HepG2 (cell line): ENCODE data around the gene DOCK3. TPM values are rescaled to one million over a fixed set of nuclear protein-coding genes. Genes with fewer than 3 reads are reported as not detected.
A peak's percentile ranks its signal among the peaks of the same experiment; 100 is the strongest.

Source experiments
- CREM ChIP-seq, 2 experiments: sonication (generic) in 1 of 2; formaldehyde crosslinking in 1 of 2; IDR thresholded peaks; 2 replicates each; pipeline versions ENCODE4 v1.4.0 to v1.6.1; 2016 to 2020; ENCODE audit warnings: antibody characterized with exemption in 1 of 2, mild to moderate bottlenecking in 1 of 2, missing genetic modification reagents in 1 of 2
- FOXK2 ChIP-seq: fragments of 450-650 bp; IDR thresholded peaks from 2 replicates; pipeline ENCODE4 v1.6.1; 2016
- HNF4G ChIP-seq, 2 experiments: sonication (generic) in 1 of 2; formaldehyde crosslinking in 1 of 2; IDR thresholded peaks; 2 replicates each; pipeline versions ENCODE4 v1.4.0 to v1.6.1; 2011 to 2020; ENCODE audit warnings: borderline replicate concordance in 2 of 2, low read depth in 2 of 2, mild to moderate bottlenecking in 2 of 2, low read length in 1 of 2, missing genetic modification reagents in 1 of 2, moderate library complexity in 1 of 2
- HNRNPK ChIP-seq: fragments of 200-400 bp; formaldehyde crosslinking; IDR thresholded peaks from 2 replicates; pipeline ENCODE4 v1.6.1; 2018; ENCODE audit warnings: low read length, low read depth, moderate library complexity, mild to moderate bottlenecking; ENCODE audit not compliant: poor library complexity, severe bottlenecking
- HOXA7 ChIP-seq: sonication (generic); formaldehyde crosslinking; IDR thresholded peaks from 2 replicates; pipeline ENCODE4 v1.8.1; 2022; ENCODE audit warnings: mild to moderate bottlenecking, missing genetic modification reagents, moderate library complexity
- KDM6A ChIP-seq: IDR thresholded peaks from 2 replicates; pipeline ENCODE4 v1.6.1; 2016; ENCODE audit warnings: low read depth
- KLF13 ChIP-seq: sonication (generic); formaldehyde crosslinking; IDR thresholded peaks from 2 replicates; pipeline ENCODE4 v1.4.0; 2020; ENCODE audit warnings: mild to moderate bottlenecking, missing genetic modification reagents
- LCORL ChIP-seq, 2 experiments: fragments of 450-650 bp in 1 of 2; sonication (generic) in 1 of 2; formaldehyde crosslinking in 1 of 2; IDR thresholded peaks; 2 replicates each; pipeline versions ENCODE4 v1.5.0 to v1.6.1; 2017 to 2020; ENCODE audit warnings: antibody characterized with exemption in 1 of 2, missing genetic modification reagents in 1 of 2
- MAX ChIP-seq: IDR thresholded peaks from 2 replicates; pipeline ENCODE4 v1.6.1; 2012; ENCODE audit warnings: inconsistent platforms
- MEIS2 ChIP-seq: sonication (generic); formaldehyde crosslinking; IDR thresholded peaks from 2 replicates; pipeline ENCODE4 v1.9.0; 2021; ENCODE audit warnings: mild to moderate bottlenecking, missing genetic modification reagents
- MNT ChIP-seq: fragments of 450-650 bp; IDR thresholded peaks from 2 replicates; pipeline ENCODE4 v1.6.1; 2016
- NR2C2 ChIP-seq: sonication (generic); formaldehyde crosslinking; IDR thresholded peaks from 2 replicates; pipeline ENCODE4 v1.4.0; 2020; ENCODE audit warnings: missing genetic modification reagents, mild to moderate bottlenecking, moderate library complexity, borderline replicate concordance
- PHF5A ChIP-seq: IDR thresholded peaks from one replicate; pipeline ENCODE4 v1.6.1; 2018; ENCODE audit warnings: low read depth, missing genetic modification reagents; ENCODE audit not compliant: unreplicated experiment
- RAD51 ChIP-seq: fragments of 450-650 bp; IDR thresholded peaks from 2 replicates; pipeline ENCODE4 v1.6.1; 2016; ENCODE audit warnings: borderline replicate concordance
- RARA ChIP-seq: IDR thresholded peaks from 2 replicates; pipeline ENCODE4 v1.6.1; 2016; ENCODE audit warnings: missing genetic modification reagents, missing compliant biosample characterization
- SNAPC2 ChIP-seq: sonication (generic); formaldehyde crosslinking; IDR thresholded peaks from 2 replicates; pipeline ENCODE4 v1.8.1; 2022; ENCODE audit warnings: mild to moderate bottlenecking, missing genetic modification reagents
- XRCC5 ChIP-seq: fragments of 200-400 bp; formaldehyde crosslinking; optimal IDR thresholded peaks from 2 replicates; pipeline ENCODE3; 2017; ENCODE audit warnings: mild to moderate bottlenecking, low read length
- ZBTB42 ChIP-seq: sonication (generic); formaldehyde crosslinking; IDR thresholded peaks from 2 replicates; pipeline ENCODE4 v1.5.0; 2020; ENCODE audit warnings: mild to moderate bottlenecking, missing genetic modification reagents
- ZNF768 ChIP-seq: sonication (generic); formaldehyde crosslinking; IDR thresholded peaks from 2 replicates; pipeline ENCODE4 v1.4.0; 2020; ENCODE audit warnings: missing genetic modification reagents
- polyA plus RNA-seq, 8 experiments: library from polyadenylated mRNA; depleted of rRNA in 3 of 8; stranded (reverse) in 7 of 8; unstranded in 1 of 8; fragments of >200 nt; fragmentation: Illumina TruSeq in 4 of 8; extraction: Trizol in 4 of 8; gene quantifications; 2 replicates each; pipeline versions ENCODE4 v1.2.1 to v1.2.3, GENCODE V29; 2011 to 2016; ENCODE audit warnings: low read depth in 4 of 8, missing spikeins in 1 of 8, mixed read lengths in 1 of 8; ENCODE audit not compliant: insufficient read depth in 1 of 8
- total RNA-seq, 5 experiments: library from RNA; depleted of rRNA; stranded (reverse); fragments of >200 nt; fragmentation: Illumina TruSeq; extraction: Trizol; gene quantifications; 2 replicates each; pipeline ENCODE4 v1.2.3, GENCODE V29; 2016; ENCODE audit warnings: low read depth in 1 of 5
- TF ChIP-seq, protein P1 (sequence below): sonication (generic); formaldehyde crosslinking; IDR thresholded peaks from 2 replicates; pipeline ENCODE4 v1.9.0; 2021; ENCODE audit warnings: missing genetic modification reagents, borderline replicate concordance
- TF ChIP-seq, protein P2 (sequence below): sonication (generic); formaldehyde crosslinking; IDR thresholded peaks from 2 replicates; pipeline ENCODE4 v1.8.1; 2023; ENCODE audit warnings: mild to moderate bottlenecking, inconsistent platforms, moderate library complexity, missing genetic modification reagents, borderline replicate concordance
- TF ChIP-seq, protein P3 (sequence below): sonication (generic); formaldehyde crosslinking; IDR thresholded peaks from 2 replicates; pipeline ENCODE4 v1.5.0; 2020; ENCODE audit warnings: mild to moderate bottlenecking, missing genetic modification reagents, borderline replicate concordance

DOCK3 gene
- total and polyA plus RNA-seq, 2 of the 13 experiments (the other 11 are each of a cell fraction or from before 2014, with no cell fraction given), result not detected

DNA sequence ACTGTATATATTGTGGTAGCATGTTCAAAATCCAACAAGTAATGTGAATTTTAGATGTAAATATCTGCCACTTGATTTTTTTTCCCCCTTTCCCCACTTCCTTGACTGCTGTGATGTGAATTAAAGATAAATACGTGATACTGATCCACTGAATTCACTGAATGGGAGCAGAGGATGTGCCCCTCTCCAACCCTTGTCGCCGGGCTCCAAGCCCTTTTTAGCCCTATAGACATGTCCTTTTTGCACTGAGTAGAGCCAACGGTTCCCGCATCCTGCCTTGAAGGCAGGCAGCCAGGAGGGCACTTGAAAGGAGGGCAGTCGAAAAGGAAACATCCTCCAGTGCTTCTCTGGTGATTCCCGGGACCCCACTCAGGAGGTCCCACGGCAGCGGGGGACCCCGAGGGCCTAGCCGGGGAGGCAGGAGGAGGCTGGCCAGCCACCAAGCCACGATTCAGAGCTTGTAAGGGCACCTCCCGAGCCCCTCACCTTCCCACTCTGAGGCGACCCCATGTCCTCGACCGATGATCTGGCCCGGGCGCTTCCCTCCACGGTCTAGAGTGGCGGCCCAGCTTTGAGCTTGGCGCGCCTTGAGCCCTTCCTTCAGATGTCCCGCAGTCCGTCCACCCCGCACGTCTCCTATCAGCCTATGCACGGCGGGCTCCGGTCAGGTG lies 709.5 kb downstream of the DOCK3 start (continued):
- TF ChIP-seq, protein P1, sequence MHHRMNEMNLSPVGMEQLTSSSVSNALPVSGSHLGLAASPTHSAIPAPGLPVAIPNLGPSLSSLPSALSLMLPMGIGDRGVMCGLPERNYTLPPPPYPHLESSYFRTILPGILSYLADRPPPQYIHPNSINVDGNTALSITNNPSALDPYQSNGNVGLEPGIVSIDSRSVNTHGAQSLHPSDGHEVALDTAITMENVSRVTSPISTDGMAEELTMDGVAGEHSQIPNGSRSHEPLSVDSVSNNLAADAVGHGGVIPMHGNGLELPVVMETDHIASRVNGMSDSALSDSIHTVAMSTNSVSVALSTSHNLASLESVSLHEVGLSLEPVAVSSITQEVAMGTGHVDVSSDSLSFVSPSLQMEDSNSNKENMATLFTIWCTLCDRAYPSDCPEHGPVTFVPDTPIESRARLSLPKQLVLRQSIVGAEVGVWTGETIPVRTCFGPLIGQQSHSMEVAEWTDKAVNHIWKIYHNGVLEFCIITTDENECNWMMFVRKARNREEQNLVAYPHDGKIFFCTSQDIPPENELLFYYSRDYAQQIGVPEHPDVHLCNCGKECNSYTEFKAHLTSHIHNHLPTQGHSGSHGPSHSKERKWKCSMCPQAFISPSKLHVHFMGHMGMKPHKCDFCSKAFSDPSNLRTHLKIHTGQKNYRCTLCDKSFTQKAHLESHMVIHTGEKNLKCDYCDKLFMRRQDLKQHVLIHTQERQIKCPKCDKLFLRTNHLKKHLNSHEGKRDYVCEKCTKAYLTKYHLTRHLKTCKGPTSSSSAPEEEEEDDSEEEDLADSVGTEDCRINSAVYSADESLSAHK, result 0 out of 2 replicates have a peak, but pooled peaks have one; percentile 36
- no peak for TF ChIP-seq CREM (IDR thresholded peaks at IDR 0.05)
- TF ChIP-seq CREM (CRISPR knock-in tag; IDR thresholded peaks at IDR 0.05), result no peak
- TF ChIP-seq KDM6A (CRISPR knock-in tag), result no peak
- TF ChIP-seq ZNF768 (CRISPR knock-in tag), result peak; percentile 33; the same call in 1 of the 2 replicates
- 0 out of 2 replicates have a peak, but pooled peaks have one; percentile 17 for TF ChIP-seq MEIS2 (CRISPR knock-in tag)
- no peak for TF ChIP-seq RAD51
- no peak for TF ChIP-seq LCORL (IDR thresholded peaks at IDR 0.05)
- TF ChIP-seq LCORL (CRISPR knock-in tag; IDR thresholded peaks at IDR 0.05), result no peak
- peak; percentile 8; the same call in 1 of the 2 replicates for TF ChIP-seq MAX
- TF ChIP-seq PHF5A (CRISPR knock-in tag), result no peak
- TF ChIP-seq, protein P2, sequence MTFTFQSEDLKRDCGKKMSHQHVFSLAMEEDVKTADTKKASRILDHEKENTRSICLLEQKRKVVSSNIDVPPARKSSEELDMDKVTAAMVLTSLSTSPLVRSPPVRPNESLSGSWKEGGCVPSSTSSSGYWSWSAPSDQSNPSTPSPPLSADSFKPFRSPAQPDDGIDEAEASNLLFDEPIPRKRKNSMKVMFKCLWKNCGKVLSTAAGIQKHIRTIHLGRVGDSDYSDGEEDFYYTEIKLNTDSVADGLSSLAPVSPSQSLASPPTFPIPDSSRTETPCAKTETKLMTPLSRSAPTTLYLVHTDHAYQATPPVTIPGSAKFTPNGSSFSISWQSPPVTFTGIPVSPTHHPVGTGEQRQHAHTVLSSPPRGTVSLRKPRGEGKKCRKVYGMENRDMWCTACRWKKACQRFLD (CRISPR knock-in tag), result 0 out of 2 replicates have a peak, but pooled peaks have one; percentile 3
- TF ChIP-seq HOXA7 (CRISPR knock-in tag), result no peak
- no peak for TF ChIP-seq NR2C2 (CRISPR knock-in tag)
- no peak for TF ChIP-seq HNRNPK
- no peak for TF ChIP-seq HNF4G (IDR thresholded peaks at IDR 0.05; ENCODE audit: borderline replicate concordance, low read depth, low read length)
- 0 out of 2 replicates have a peak, but pooled peaks have one; percentile 3 for TF ChIP-seq HNF4G (CRISPR knock-in tag; IDR thresholded peaks at IDR 0.05; ENCODE audit: borderline replicate concordance, low read depth)
- no peak for TF ChIP-seq KLF13 (CRISPR knock-in tag)
- TF ChIP-seq FOXK2, result no peak
- TF ChIP-seq MNT, result no peak
- TF ChIP-seq, protein P3, sequence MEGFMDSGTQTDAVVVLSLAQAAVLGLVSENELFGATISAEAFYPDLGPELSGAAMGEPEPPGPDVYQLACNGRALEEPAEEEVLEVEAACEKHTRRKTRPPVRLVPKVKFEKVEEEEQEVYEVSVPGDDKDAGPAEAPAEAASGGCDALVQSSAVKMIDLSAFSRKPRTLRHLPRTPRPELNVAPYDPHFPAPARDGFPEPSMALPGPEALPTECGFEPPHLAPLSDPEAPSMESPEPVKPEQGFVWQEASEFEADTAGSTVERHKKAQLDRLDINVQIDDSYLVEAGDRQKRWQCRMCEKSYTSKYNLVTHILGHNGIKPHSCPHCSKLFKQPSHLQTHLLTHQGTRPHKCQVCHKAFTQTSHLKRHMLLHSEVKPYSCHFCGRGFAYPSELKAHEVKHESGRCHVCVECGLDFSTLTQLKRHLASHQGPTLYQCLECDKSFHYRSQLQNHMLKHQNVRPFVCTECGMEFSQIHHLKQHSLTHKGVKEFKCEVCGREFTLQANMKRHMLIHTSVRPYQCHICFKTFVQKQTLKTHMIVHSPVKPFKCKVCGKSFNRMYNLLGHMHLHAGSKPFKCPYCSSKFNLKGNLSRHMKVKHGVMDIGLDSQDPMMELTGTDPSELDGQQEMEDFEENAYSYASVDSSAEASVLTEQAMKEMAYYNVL (CRISPR knock-in tag), result peak; percentile 38; the same call in 1 of the 2 replicates
- TF ChIP-seq ZBTB42 (CRISPR knock-in tag), result peak; percentile 59; the same call in 1 of the 2 replicates
- TF ChIP-seq XRCC5, result peak; percentile 4
- no peak for TF ChIP-seq RARA (CRISPR knock-in tag)
- no peak for TF ChIP-seq SNAPC2 (CRISPR knock-in tag)
